Fibroblast of the aortic adventitia (primary cell): ENCODE data around the gene TLR2. TPM values are rescaled to one million over a fixed set of nuclear protein-coding genes. Genes with fewer than 3 reads are reported as not detected.

Experiments used
- DNase-seq: peaks from one replicate; pipeline ENCODE4 v3.0.0-alpha.2; 2010; ENCODE audit warnings: low read depth
- H3K4me3 ChIP-seq: 2 replicates; pipeline ENCODE4 v1.5.1; 2011; ENCODE audit warnings: low read depth, mild to moderate bottlenecking, control low read depth, low read length, moderate library complexity
- total RNA-seq: library from RNA; depleted of rRNA; stranded (reverse); fragments of >200 nt; gene quantifications from 2 replicates; pipeline ENCODE4 v1.2.3, GENCODE V29; 2012; ENCODE audit warnings: low replicate concordance
- TF ChIP-seq, protein P1 (sequence below): IDR thresholded peaks from 2 replicates; pipeline ENCODE4 v1.5.1; 2011; ENCODE audit warnings: mild to moderate bottlenecking, low read length, control low read depth, inconsistent platforms; ENCODE audit not compliant: insufficient read depth

Gene TLR2
- total RNA-seq, 1 donor: not detected

DNA sequence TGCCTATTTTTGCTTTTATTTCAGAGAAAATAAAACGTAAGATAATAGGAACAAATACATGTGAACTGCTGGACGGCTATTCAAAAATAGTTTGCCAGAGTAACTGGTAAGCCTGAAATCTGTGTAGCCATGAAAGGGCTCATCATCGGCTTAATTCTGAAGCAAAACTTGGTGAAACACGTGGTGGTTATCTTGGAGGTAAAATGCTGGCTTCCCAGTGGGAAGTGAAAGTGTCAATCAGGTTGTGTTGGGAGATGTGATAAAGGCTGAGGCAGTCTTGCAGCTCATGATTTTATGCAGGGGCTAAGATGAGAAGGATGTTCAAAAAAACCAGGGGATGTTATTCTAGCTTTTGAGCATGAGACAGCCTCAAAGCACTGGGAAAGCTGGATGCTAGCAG is 36.1 kb upstream of the TLR2 start:
- DNase-seq: no peak
- H3K4me3 ChIP-seq: no peak overlapping the region
- TF ChIP-seq, protein P1, sequence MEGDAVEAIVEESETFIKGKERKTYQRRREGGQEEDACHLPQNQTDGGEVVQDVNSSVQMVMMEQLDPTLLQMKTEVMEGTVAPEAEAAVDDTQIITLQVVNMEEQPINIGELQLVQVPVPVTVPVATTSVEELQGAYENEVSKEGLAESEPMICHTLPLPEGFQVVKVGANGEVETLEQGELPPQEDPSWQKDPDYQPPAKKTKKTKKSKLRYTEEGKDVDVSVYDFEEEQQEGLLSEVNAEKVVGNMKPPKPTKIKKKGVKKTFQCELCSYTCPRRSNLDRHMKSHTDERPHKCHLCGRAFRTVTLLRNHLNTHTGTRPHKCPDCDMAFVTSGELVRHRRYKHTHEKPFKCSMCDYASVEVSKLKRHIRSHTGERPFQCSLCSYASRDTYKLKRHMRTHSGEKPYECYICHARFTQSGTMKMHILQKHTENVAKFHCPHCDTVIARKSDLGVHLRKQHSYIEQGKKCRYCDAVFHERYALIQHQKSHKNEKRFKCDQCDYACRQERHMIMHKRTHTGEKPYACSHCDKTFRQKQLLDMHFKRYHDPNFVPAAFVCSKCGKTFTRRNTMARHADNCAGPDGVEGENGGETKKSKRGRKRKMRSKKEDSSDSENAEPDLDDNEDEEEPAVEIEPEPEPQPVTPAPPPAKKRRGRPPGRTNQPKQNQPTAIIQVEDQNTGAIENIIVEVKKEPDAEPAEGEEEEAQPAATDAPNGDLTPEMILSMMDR: no peak

DNA sequence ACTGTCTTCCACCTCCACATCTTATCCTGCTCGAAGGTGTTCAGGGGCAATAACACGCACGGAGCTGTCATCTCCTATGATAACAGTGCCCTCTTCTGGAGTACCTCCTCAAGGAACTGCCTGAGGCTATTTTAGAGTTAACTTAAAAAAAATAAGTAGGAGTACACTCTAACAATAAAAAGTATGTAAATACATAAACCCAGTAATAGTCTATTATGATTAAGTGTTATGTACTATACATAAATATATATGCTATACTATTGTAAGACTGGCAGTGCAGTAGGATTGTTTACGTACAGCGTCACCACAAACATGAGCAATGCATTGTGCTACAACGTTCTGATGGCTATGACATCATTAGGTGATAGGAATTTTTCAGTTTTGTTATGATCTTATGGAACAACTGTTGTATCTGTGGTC is 34.5 kb upstream of the TLR2 start:
- no peak for DNase-seq
- no peak overlapping the region for H3K4me3 ChIP-seq
- TF ChIP-seq, protein P1: no peak

DNA sequence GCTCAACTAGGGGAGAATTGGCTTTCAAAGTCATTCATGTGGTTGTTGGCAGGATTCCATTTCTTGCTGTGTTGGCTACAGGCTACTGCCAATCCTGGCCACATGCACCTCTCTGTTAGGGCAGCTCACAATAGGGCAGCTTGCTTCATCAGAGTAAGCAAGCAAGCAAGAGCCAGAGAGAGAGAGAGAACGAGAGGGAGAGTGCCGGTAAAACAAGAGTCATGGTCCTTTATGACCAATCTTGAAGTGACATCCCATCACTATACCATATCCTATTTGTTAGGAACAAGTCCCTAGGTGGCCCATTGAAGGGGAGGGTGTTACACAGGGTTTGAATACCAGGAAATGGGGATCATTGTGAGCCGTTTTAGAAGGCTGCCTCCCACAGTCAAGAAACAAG is 33.0 kb upstream of the TLR2 start:
- H3K4me3 ChIP-seq: no peak overlapping the region
- TF ChIP-seq, protein P1: no peak
- no peak for DNase-seq

DNA sequence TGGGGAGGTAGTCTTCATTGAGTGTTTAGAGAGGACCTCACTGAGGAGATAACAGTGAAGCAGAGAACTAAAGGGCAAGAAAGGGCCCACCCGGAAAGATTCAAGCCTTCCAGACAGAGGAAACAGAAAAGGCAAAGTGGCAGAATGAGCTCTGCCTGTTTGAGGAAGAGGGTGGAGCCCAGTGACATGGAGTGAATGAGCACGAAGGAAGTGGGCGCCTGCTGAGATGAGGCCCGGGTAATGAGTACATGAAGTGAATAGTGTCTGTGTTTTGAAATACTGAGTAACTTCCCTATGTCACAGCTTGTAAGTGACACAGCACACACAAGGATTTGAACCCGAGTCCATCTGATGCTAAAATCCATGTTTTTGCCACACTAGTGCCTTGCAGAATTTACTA is 32.5 kb upstream of the TLR2 start:
- no peak overlapping the region for H3K4me3 ChIP-seq
- TF ChIP-seq, protein P1: no peak
- no peak for DNase-seq

DNA sequence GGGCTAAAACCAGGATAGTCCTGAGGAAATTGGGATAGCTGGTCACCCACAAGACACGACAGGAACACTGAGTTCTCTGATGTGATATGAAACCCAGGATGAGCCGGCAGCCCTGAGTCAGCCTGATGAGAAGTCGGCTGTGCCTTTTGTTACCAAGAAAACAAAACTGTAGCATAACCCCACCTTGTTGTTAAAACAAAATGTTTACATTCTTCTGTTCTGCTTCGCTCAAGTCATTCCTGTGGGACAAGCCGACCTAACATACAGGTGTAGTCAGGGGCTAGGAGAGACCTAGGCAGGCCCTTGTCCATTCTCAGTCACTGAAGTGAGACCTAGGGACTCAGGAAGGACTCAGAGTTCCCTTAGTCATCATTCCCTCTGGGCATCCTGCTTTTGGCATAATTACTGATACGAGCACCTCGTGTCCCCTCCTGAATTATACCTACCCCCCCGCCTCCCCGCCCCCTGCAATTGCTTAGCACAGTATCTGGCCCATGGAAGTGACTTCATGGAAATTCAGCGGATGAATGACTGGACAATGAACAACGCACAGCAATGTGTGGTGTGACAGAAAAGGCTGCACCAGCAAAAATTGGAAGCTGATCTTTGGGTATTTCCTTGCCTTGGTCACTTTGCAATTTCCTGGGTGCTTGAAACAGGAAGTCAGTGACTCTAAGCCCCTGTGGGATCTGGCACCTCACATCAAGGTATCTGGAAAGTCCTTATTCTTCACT is 31.9 kb upstream of the TLR2 start:
- H3K4me3 ChIP-seq: no peak overlapping the region
- DNase-seq: no peak
- TF ChIP-seq, protein P1: no peak

DNA sequence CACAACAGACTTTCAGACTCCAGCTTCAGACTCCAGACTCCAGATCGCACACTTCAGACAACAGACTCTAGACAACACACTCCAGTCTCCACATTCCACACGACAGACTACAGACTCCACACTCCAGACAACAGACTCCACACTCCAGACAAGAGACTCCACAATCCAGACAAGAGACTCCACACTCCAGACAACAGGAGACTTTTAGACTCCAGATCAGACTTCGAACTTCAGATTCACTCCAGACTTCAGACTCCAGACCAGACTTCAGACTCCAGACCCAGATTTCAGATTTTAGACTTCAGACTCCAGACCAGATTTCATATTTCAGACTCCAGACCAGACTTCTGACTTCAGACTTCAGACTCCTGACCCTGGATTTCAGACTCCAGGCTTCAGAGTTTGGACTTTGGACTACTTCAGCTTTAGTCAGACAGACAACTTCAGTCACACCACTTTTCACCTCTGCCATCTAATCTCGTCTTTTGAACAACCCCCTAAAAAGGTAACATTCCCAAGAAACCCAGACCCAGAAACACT is 29.0 kb upstream of the TLR2 start:
- no peak for DNase-seq

More for the DNA sequence above, 29.0 kb upstream of the TLR2 start:
- TF ChIP-seq, protein P1: no peak
- H3K4me3 ChIP-seq: no peak overlapping the region
